GM21390 (cell line): ENCODE data around the gene AMPD1.

ENCODE experiments used
- ATAC-seq: cut with Tn5 transposase; IDR thresholded peaks from one replicate; pipeline ENCODE4 v1.9.1; 2021; ENCODE audit not compliant: unreplicated experiment

AMPD1 gene

DNA sequence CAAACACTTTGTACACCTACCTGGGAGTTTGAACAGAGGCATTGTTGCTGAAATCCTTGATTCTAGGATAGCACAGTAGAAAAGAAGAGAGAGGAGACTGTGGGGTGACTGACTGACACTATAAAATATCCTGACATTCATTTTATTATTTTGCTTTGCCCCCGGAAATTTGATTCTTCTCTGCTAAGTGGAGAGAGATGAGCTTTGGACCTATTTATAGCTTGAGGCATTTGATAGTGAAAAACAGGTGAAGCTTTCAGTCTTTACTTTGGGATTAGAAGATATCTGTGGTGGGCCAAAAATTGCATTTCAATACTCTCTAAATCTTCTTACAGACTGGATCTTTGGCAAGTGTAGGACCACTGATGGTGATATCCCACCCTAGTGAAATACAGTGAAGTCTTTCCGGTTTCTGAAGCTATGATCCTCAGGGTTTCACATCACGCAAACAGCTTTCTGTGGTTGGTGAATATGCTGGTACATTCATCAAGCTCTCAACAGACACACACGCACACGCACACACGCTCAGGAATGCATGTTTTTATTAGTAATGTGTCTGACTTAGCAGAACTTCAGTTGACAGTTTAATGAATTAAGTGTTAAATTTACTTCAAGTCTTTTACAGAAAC lies at the start of gene AMPD1:
Gene AMPD1 (minus strand): TSS at position 117 of the 629 bp plus-strand sequence. CDS start 75 bp downstream, at position 42.
- ATAC-seq: no peak

DNA sequence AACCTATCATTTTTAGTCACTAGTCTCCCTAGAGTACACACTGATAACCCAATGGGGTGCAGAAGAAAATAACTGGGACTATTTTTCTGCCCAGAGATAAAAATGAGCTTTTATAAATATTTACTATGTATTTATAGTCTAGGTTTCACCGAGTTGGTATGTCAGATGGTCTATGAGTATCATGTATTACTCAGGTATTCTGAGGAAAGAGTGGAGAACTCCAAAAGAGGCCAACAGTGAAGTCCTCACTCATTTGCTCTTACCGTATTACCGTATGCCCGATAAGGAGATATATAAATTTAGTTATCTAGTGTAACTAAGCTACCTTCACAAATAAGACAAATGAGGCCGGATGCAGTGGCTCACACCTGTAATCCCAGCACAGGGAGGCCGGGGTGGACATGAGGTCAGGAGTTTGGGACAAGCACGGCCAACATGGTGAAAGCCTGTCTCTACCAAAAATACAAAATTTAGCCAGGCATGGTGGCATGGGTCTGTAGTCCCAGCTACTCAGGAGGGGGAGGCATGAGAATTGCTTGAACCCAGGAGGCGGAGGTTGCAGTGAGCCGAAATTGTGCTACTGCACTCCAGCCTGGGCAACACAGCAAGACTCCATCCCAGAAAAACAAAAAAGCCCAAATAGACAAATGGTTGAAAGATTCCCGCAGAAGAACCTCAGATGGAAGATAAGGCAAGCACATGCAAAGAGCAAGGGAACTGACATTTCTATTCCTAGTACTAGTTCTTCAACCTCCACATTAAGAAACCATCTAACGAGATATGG lies 46.8 kb upstream of the AMPD1 start:
- ATAC-seq: no peak

DNA sequence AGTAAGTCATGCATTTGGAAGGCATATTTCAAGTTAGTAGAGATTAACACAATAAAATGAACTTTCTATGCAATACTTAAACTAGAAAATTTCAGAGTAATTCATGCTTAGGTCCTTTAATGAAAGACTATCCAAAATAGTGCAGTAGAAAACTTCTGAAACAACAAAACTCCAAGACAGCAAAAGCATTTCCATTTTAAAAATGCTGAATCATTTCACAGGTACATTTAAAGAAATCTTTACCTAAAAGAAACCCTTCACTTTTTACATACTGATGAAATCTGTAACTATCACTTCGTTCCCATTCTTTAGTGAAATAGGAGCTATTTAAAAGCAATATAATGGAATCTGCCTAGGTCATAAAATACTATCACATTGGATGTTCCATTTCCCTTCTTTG lies 45.0 kb upstream of the AMPD1 start:
- ATAC-seq: no peak

DNA sequence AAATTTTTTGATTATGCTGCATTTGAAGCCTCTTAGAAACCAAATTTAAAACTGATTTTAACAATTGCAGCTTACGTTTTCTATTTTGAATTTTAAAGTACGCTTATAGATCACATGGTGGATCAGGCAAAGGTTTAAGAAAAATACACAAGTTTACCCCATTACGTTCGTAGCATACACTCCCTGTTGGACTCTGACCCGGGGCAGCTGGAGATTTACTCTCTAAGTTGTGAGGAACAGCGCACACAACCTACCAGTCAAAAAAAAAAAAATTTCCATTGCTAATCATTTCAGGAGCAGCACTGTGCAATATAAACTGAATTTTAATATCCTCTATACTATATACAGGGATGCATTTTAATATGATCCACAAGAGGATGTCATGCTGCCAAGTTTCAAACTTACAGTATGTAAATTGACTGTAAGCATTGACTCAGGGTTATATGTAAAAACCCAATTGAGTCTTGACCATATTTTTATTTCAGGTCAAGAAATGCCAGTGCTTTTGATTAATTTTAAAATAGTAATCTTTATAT lies 42.0 kb upstream of the AMPD1 start:
- no peak for ATAC-seq

DNA sequence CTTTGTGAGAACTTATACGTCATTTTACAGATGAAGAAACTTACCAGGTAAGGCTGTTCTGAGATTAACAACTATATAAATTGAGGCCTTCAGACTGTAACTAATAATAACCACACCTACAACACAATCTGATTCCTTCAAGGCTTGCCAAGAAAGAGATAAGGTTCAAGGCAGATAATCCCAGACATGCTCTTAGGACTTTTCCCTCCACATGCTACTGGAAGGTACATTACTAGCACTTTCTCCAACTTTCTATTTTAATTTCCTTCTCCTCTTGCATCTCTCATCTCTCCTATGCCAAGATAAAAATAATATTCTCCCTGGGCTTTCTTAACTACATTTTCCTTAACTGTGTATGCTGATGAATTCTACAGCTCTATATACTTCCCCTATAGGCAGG lies 40.1 kb upstream of the AMPD1 start:
- no peak for ATAC-seq

DNA sequence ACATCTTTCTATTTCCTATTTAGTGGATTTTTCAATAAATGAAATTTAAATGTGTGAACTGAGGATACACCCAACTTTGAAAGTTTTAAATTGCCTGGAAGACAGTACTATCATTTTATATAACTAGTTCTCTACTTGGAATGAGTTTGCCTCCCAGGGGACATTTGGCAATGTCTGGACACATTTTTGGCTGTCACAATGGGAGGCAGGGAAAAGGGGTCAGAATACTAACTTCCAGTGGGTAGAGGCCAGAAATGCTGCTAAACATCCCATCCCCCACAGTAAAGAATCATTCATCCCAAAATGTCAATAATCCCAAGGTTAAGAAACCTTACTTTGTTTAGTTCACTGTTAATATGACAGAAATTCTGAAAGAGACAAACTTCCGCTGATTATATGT lies 34.4 kb upstream of the AMPD1 start:
- ATAC-seq: no peak

DNA sequence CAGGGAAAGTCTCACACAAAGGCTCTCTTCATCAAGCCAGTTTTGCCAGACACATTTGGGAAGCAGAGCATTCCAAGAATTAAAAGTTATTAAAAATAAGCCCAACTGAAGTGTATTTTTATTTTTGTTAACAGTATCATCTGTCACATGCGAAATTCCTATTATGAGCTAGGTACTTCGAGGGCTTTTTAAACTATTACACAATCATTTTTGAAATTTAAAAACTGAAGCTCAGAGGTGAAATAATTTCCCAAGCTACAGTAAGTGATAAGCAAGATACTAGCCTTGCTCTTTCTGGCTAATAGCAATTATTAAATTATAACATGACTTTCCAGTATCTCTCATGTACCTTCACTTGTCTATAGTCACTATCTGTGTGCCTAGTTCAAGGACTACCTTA lies 33.2 kb upstream of the AMPD1 start:
- no peak for ATAC-seq

DNA sequence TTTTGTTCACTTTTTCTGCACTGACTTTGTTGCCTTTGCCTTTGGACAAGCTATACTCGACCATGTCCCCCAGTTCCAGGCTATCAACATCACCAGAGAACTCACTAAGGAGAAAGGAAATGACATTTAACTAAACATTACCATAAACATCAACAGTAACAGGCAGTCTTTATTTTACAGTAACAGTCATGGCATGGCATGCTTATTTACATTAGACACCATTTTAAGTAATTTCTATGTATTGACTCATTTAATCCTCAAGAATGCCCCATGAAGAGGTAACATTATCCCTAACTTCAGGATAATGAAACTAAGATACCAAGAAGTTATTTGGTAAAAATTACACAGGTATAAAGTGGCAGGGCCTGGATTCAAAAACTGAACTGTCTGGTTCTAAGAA lies 29.9 kb upstream of the AMPD1 start:
- ATAC-seq: no peak

DNA sequence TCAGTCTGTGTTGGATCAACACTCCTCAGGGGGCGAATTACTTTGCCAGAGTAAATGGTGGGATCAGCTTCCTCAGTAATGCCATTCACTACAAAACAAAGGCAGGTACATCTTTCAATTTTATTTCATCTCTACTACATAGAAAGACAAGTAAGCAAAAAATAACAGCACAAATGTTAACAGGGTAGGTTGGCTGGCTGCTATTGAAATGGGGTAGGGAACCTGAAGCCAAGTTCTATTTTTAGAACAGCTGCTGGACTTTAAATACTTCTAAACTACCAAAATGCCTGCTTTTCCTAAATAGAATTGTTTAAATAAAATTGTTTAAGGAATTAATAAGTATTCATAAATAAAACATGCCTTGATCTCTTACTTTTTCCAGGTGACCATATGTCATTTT lies 28.6 kb upstream of the AMPD1 start:
- no peak for ATAC-seq

DNA sequence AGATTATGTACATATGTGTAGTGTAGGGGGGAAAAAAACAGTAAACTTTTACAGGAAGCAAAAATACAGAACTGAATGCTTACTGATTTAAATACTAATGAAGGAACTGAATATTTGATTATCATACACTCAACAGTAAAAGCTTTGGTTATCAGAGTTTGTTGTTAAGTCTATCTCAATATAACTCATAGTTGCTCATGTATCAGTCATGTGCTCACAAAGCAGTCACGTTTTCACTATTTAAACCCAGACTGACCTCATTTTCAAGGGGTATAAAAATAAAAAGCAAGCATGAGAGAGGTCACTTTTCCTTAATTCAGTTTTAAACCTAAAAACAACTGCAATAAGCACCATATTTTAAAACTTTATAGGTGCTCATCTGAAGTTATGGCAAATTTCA lies 28.1 kb upstream of the AMPD1 start:
- ATAC-seq: no peak

DNA sequence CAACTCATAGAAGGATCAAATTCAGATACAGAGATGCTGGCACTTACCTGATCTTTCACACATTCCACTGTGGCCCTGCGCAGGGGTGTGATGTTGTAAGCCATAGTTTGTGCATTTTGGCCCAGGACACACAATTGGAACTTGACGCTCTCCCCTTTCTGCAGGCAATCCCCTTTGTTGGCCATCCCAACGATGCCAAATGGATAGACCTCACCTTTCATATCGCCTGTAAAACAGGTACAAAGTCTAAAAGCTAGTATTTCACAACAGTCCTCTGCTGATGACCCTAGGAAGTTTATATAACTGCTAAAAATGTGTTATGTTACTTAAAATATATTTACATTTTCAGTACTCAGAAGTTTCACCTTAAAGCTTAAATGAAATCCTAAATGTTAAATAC lies 25.1 kb upstream of the AMPD1 start:
- no peak for ATAC-seq

DNA sequence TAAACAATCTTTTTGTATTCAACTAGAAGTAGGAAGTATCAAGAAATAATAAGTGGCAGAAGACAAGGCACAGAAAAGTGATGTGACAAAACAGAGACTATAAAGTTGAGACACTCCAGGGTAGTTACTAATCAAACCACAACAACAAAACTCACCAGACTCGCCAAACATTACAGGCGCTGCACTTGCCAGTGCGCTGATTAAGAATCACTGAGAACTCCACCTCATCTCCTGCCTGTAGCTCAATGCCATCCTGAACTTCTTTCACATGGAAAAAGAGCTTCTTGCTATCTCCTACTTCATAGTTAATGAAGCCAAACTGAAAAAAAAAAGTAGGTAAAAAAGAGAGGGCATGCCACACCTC lies 24.1 kb upstream of the AMPD1 start:
- no peak for ATAC-seq

DNA sequence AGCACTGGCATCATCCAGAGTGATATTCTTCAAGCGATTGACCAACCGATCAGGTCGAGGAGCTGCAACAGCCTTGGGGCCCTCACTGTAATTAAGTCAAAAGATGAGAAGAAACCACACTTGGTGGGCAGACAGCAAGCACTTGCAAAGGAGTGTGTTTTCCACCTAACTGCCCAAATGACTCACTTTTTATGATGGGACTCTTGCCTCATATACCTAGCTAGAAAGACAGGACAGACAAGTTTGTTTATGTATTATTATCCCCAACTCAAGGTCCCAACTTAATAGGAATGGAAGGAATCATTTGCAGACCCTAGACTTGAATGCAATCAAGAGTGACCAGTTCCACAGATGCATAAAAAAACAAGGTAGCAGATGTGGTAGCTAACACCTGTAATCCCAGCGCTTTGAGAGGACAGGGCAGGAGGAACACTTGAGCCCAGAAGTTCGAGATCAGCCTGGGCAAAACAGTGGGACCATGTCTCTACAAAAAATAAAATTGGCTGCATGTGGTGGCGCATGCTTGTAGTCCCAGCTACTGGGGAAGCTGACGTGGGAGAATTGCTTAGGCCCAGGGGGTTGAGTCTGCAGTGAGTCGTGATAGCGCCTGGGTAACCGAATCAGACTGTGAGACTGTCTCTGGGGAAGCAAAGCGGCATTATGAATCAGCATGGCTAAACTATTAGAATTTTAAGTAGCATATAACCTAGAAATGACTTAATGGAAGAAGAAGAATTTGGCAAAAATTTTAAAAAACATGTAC lies 23.5 kb upstream of the AMPD1 start:
- ATAC-seq: no peak

DNA sequence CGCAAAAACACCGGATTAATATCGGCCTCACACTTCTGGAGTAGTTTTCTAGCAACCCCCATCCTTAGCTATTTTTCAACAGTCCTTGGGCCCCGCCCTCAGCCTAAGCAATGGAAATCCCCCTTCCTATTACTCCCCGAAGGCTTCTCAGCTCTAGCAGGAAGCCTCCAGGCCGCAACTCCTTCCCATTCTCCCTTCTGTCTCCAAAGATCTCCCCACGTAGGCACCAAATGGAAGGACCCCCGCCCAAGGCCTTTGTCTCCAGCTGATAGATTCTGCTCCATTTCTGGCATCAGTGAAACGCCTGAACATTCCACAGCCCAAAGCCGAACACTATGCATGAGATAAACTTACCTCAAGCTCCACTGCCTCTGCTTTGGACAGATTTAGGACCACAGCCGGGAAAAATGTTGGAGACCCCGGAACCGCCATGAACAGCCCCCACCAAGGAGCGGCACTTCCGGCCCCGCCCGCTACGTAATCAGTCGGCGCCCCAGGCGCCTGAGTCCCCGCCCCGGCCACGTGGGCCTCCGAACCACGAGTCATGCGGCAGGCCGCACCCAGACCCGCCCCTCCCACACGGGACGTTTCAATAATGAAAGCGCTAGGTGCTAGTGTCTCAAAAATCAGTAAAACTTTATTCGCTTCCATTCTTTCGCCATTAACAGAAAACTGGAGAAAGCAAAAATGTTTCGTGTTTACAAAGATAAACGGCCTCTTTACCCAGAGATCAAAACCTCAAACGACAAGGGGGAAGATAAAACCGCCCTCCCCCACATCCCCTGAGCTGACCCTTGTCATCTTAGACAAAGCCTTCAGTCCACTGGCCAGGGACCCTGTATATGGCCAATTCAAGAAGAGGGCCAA lies 21.2 kb upstream of the AMPD1 start, which contains the start of gene NRAS:
Gene NRAS (minus strand): TSS at position 468 of the 867 bp plus-strand sequence. CDS start 611 bp downstream, outside the sequence.
- ATAC-seq: peak; percentile 97

DNA sequence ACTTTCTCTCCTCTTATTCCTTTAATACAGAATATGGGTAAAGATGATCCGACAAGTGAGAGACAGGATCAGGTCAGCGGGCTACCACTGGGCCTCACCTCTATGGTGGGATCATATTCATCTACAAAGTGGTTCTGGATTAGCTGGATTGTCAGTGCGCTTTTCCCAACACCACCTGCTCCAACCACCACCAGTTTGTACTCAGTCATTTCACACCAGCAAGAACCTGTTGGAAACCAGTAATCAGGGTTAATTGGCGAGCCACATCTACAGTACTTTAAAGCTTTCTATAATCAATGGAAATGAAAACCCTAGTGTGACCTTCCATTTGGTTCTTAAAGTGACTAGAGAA lies 20.6 kb upstream of the AMPD1 start:
- ATAC-seq: no peak

DNA sequence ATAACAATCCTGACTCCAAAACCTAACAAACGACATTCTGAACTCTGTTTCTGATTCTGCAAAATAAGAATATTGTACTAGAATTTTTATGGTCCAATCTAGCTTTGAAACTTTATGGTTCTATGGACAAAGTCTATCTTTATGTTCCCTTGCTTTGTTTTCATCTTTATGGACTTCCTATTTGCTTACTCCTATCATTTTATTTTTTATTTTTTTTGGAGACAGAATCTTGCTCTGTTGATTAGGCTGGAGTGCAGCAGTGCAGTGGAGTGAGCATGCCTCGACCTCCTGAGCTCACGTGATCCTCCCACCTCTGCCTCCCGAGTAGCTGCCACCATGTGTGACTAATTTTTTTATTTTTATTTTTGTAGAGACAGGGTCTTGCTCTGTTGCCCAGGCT lies 17.6 kb upstream of the AMPD1 start:
- ATAC-seq: no peak

DNA sequence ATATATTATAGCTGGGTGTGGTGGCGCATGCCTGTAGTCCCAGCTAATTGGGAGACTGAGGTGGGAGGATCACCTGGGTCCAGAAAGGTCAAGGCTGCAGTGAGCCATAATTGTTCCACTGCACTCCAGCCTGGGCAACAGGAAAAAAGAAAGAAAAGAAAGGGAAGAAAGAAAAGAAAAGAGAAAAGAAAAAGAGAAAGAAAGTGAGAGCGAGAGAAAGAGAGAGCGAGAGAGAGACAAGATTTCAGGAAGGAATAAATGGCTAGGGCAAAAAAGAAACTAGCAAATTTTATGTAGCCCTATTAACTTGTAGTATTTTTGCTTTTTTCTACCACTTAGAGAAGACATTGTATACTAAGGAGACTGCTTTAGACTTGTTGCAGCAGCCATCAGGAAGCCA lies 15.0 kb upstream of the AMPD1 start:
- ATAC-seq: no peak

DNA sequence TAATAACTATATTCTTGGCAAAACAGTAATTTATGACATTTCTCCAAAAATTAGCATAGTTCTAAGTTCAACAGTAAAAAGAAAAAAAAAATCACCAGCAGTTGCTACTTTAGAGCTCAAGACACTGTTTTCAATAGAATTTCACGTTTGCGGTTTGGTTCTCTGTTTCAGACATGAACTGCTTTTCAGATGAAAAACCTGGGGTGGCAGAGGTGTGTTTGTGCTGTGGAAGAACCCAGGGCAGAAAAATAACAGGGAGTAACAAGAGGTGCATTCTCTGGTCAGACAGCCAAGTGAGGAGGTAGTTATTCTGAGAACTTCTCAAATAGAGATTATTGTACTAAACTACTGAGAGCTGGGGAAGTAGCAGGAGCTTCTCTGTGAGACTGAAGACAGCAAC lies 12.3 kb upstream of the AMPD1 start:
- ATAC-seq: no peak

DNA sequence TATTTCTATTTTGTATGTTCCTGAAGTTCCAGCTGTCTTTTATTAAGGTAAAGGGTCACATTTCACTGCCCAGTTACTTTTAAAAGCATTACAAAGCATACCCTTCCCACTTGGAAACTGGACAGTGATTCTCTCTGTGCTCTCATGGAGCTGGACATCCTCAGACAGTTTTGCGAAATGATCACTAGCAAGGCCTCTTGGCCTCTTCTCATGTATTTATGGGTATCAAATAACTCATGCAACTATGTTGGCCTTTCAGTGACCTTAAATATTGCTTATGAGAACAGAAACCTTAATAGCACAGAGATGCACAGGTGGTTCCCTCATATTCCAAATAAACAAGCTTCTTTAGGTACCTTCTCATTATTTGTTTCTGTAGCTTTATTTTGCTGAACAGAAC lies 7.9 kb upstream of the AMPD1 start:
- no peak for ATAC-seq

DNA sequence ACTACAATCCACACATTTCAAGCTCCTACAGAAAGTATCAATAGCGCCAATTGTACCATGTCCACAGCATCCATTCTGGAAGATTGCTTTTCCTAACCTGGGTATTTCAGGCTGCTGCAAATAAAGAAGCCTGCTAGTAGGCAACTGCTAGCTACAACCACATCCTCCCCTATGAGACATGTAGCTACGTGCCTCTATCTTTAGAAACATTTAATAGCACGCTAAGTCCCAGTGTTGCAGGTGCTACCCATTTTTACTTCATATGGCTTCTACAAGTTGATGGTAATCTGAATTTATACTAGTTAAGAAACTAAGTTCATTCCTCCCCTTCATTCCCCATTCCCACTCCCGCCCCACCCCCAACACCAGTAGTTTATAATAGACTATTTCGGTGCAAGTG lies 7.4 kb upstream of the AMPD1 start:
- no peak for ATAC-seq

DNA sequence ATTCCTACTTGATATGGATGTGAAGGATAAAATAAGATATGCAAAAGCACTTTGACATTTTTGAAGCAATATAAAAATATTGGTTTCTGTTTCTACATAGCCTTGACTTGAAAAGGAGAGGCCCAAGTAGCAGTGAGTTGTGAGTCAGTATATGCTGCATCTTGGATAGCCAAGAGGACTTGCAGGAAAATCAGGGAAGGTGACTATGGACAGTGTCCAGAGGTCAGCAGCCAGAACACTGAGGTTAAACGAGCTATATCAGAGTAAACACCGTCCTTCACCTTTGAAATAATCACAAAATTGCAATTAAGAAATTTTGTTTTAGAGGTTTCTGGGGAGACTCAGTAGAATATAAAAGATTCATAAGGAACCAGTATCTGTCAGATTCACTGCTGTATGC lies 6.6 kb upstream of the AMPD1 start:
- no peak for ATAC-seq
